NCI-H187 treated with DMSO at 0.1 percent for 48 hours (cell line): ENCODE data around the gene CALR3.

Experiments
- DNase-seq: peaks from one replicate; lab custom pipeline; 2025; lab: John Stamatoyannopoulos, UW

CALR3 gene

GRCh38 chr19:16429066-16429758 lies 66.8 kb downstream of the CALR3 start:
- DNase-seq = no peak
